WTC11 (cell line): ENCODE data around the gene TNIK. TPM values are rescaled to one million over a fixed set of nuclear protein-coding genes. Genes with fewer than 3 reads are reported as not detected.

ENCODE experiments used
- ATAC-seq: fragments of 200-7000 bp; cut with Tn5 transposase; 2 replicates; pipeline ENCODE4 v1.10.0; 2021; ENCODE audit warnings: mild to moderate bottlenecking, moderate library complexity
- CTCF ChIA-PET: fragments of 300-600 bp; sonication (Branson Sonifier 250); formaldehyde crosslinking; loops from one replicate; lab custom pipeline; 2021; ENCODE audit warnings: antibody characterized with exemption; lab: Charles Lee
- POLR2A ChIA-PET: fragments of 350-600 bp; sonication (Branson Sonifier 250); formaldehyde crosslinking; loops from one replicate; lab custom pipeline; 2021; ENCODE audit warnings: antibody characterized with exemption; lab: Charles Lee
- DNase-seq: peaks from one replicate; pipeline ENCODE4 v3.0.0; 2021; ENCODE audit warnings: low spot score
- H3K27ac Mint-ChIP-seq: 2 replicates; pipeline ENCODE4 v1.8.0; 2021; ENCODE audit warnings: mixed read lengths
- H3K27me3 Mint-ChIP-seq: 2 replicates; pipeline ENCODE4 v1.8.0; 2021; ENCODE audit warnings: low read depth, mild to moderate bottlenecking, moderate library complexity, mixed read lengths
- H3K36me3 Mint-ChIP-seq: 2 replicates; pipeline ENCODE4 v1.8.0; 2021; ENCODE audit warnings: mixed read lengths
- H3K4me1 Mint-ChIP-seq: 2 replicates; pipeline ENCODE4 v1.8.0; 2022; ENCODE audit warnings: mixed read lengths
- H3K4me3 Mint-ChIP-seq: 2 replicates; pipeline ENCODE4 v1.8.0; 2021; ENCODE audit warnings: mild to moderate bottlenecking, moderate library complexity, mixed read lengths
- H3K9me3 Mint-ChIP-seq: 2 replicates; pipeline ENCODE4 v1.8.0; 2021; ENCODE audit warnings: mixed read lengths
- NFATC4 ChIP-seq: fragments of 250-450 bp; sonication (Bioruptor Pico); IDR thresholded peaks from 2 replicates; pipeline ENCODE4 v1.9.0; 2021; ENCODE audit warnings: mild to moderate bottlenecking
- OVOL2 ChIP-seq: fragments of 250-450 bp; sonication (Bioruptor Pico); IDR thresholded peaks from 2 replicates; pipeline ENCODE4 v1.9.0; 2021; ENCODE audit warnings: mild to moderate bottlenecking, borderline replicate concordance
- SMAD3 ChIP-seq: sonication (generic); formaldehyde crosslinking; IDR thresholded peaks from 2 replicates; pipeline ENCODE4 v1.8.0; 2022; ENCODE audit warnings: missing genetic modification reagents, mild to moderate bottlenecking, borderline replicate concordance
- TCF7 ChIP-seq: sonication (generic); formaldehyde crosslinking; IDR thresholded peaks from 2 replicates; pipeline ENCODE4 v1.8.0; 2022; ENCODE audit warnings: mild to moderate bottlenecking, low read depth, missing genetic modification reagents, moderate library complexity
- ZNF416 ChIP-seq: fragments of 250-450 bp; sonication (Bioruptor Pico); IDR thresholded peaks from 2 replicates; pipeline ENCODE4 v1.9.0; 2021; ENCODE audit warnings: mild to moderate bottlenecking, inconsistent platforms
- total RNA-seq: library from RNA; stranded (reverse); gene quantifications from 3 replicates; pipeline ENCODE4 v1.2.3, GENCODE V29; 2021
- TF ChIP-seq, protein P1 (sequence below): sonication (generic); formaldehyde crosslinking; IDR thresholded peaks from 2 replicates; pipeline ENCODE4 v1.8.1; 2022; ENCODE audit warnings: mild to moderate bottlenecking, moderate library complexity, missing genetic modification reagents
- TF ChIP-seq, protein P2 (sequence below): sonication (generic); formaldehyde crosslinking; IDR thresholded peaks from 2 replicates; pipeline ENCODE4 v1.8.1; 2022; ENCODE audit warnings: low read depth, missing genetic modification reagents, borderline replicate concordance
- TF ChIP-seq, protein P3 (sequence below): sonication (generic); formaldehyde crosslinking; IDR thresholded peaks from 2 replicates; pipeline ENCODE4 v1.8.0; 2022; ENCODE audit warnings: mild to moderate bottlenecking, missing genetic modification reagents
- TF ChIP-seq, protein P4 (sequence below): fragments of 250-450 bp; sonication (Bioruptor Pico); conservative IDR thresholded peaks from 2 replicates; pipeline ENCODE4 v1.9.0; 2021; ENCODE audit warnings: mild to moderate bottlenecking
- TF ChIP-seq, protein P5 (sequence below): sonication (generic); formaldehyde crosslinking; IDR thresholded peaks from 2 replicates; pipeline ENCODE4 v1.8.0; 2023; ENCODE audit warnings: missing genetic modification reagents, mild to moderate bottlenecking, borderline replicate concordance
- TF ChIP-seq, protein P6 (sequence below): fragments of 250-450 bp; sonication (Bioruptor Pico); IDR thresholded peaks from 2 replicates; pipeline ENCODE4 v1.9.0; 2021; ENCODE audit warnings: mild to moderate bottlenecking
- TF ChIP-seq, protein P7 (sequence below): sonication (generic); formaldehyde crosslinking; IDR thresholded peaks from 2 replicates; pipeline ENCODE4 v1.8.1; 2023; ENCODE audit warnings: mild to moderate bottlenecking, moderate library complexity, missing genetic modification reagents
- TF ChIP-seq, protein P8 (sequence below): sonication (generic); formaldehyde crosslinking; IDR thresholded peaks from 2 replicates; pipeline ENCODE4 v1.8.0; 2023; ENCODE audit warnings: mild to moderate bottlenecking, missing genetic modification reagents
- TF ChIP-seq, protein P9 (sequence below): sonication (generic); formaldehyde crosslinking; IDR thresholded peaks from 2 replicates; pipeline ENCODE4 v1.8.1; 2023; ENCODE audit warnings: mild to moderate bottlenecking, missing genetic modification reagents, moderate library complexity
- TF ChIP-seq, protein P10 (sequence below): sonication (generic); formaldehyde crosslinking; IDR thresholded peaks from 2 replicates; pipeline ENCODE4 v1.8.0; 2022; ENCODE audit warnings: mild to moderate bottlenecking, missing genetic modification reagents

Gene TNIK
- total RNA-seq, 1 experiment from 2014 or later, result 50.3 TPM

DNA sequence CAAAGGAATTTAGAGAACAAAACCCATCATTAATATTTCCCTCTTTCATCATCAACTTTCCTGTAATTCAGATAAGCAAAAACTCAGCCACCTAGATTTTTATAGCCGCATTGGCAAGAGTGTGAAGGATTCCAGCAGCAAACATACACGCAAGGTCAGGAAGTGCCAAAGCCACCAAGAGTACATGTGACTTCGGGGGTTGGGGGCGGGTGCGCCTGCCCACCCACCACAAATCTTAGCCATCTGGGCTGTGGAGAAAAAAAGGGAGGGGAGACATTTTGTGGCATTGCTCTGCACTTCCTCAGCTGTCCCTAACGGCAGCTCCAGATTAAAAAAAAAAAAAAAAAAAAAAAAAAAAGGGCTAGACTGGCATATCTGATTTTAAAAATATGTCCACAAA, 148.4 kb downstream of the TNIK start:
- Mint-ChIP-seq H3K4me1 (peaks cover 50% of the 10 kb centered on the region), H3K27me3 (no peaks in the 10 kb centered on the region), H3K36me3 (no peaks in the 10 kb centered on the region; the same call in 1 of the 2 replicates), H3K27ac (peak overlapping the region; percentile 15; the same call in 1 of the 2 replicates), H3K4me3 (no peak overlapping the region), H3K9me3 (peaks cover 12% of the 10 kb centered on the region)
- DNase-seq, result no peak
- no peak for ATAC-seq
- ChIA-PET POLR2A (interaction anchor here (0.7 kb wide), 1 partner anchor 89 kb away, joined by 5 read pairs; no protein-coding TSS in a partner anchor), CTCF (no interaction called here)
- TF ChIP-seq, protein P1, sequence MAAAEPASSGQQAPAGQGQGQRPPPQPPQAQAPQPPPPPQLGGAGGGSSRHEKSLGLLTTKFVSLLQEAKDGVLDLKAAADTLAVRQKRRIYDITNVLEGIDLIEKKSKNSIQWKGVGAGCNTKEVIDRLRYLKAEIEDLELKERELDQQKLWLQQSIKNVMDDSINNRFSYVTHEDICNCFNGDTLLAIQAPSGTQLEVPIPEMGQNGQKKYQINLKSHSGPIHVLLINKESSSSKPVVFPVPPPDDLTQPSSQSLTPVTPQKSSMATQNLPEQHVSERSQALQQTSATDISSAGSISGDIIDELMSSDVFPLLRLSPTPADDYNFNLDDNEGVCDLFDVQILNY (CRISPR knock-in tag), result no peak
- TF ChIP-seq, protein P2, sequence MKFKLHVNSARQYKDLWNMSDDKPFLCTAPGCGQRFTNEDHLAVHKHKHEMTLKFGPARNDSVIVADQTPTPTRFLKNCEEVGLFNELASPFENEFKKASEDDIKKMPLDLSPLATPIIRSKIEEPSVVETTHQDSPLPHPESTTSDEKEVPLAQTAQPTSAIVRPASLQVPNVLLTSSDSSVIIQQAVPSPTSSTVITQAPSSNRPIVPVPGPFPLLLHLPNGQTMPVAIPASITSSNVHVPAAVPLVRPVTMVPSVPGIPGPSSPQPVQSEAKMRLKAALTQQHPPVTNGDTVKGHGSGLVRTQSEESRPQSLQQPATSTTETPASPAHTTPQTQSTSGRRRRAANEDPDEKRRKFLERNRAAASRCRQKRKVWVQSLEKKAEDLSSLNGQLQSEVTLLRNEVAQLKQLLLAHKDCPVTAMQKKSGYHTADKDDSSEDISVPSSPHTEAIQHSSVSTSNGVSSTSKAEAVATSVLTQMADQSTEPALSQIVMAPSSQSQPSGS (CRISPR knock-in tag), result no peak
- TF ChIP-seq, protein P3, sequence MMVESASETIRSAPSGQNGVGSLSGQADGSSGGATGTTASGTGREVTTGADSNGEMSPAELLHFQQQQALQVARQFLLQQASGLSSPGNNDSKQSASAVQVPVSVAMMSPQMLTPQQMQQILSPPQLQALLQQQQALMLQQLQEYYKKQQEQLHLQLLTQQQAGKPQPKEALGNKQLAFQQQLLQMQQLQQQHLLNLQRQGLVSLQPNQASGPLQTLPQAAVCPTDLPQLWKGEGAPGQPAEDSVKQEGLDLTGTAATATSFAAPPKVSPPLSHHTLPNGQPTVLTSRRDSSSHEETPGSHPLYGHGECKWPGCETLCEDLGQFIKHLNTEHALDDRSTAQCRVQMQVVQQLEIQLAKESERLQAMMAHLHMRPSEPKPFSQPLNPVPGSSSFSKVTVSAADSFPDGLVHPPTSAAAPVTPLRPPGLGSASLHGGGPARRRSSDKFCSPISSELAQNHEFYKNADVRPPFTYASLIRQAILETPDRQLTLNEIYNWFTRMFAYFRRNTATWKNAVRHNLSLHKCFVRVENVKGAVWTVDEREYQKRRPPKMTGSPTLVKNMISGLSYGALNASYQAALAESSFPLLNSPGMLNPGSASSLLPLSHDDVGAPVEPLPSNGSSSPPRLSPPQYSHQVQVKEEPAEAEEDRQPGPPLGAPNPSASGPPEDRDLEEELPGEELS (CRISPR knock-in tag), result no peak
- TF ChIP-seq OVOL2 (CRISPR knock-in tag) (no peak), SMAD3 (CRISPR knock-in tag) (no peak), ZNF416 (CRISPR knock-in tag) (no peak), TCF7 (CRISPR knock-in tag) (no peak), NFATC4 (CRISPR knock-in tag) (no peak)
- TF ChIP-seq, protein P4, sequence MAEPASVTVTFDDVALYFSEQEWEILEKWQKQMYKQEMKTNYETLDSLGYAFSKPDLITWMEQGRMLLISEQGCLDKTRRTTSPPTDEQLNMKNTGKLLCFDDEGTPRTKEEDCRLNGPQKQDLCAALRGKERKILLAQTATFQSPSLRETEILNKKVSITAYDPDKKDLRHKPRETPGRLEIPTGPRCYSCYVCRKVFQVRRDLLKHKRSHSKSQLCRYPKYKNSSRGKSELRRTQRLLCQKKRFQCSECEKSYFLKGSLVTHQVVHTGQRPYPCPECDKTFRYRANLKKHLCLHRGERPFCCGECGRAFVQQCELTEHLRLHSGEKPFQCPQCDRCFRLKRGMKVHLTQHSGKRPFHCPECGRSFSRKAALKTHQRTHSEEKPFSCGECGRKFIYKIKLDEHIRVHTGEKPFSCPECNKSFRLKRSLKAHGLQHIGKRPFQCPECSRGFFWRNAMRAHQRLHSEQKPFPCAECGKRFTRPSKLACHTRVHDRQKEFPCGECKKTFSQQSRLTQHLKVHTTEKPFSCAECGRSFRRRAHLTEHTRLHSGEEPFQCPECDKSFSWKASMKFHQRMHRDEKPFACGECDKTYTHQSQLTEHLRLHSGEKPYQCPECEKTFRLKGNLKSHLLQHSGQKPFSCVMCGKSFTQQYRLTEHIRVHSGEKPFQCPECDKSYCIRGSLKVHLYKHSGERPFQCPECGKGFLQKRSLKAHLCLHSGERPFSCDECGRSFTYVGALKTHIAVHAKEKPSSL (CRISPR knock-in tag), result no peak
- TF ChIP-seq, protein P5, sequence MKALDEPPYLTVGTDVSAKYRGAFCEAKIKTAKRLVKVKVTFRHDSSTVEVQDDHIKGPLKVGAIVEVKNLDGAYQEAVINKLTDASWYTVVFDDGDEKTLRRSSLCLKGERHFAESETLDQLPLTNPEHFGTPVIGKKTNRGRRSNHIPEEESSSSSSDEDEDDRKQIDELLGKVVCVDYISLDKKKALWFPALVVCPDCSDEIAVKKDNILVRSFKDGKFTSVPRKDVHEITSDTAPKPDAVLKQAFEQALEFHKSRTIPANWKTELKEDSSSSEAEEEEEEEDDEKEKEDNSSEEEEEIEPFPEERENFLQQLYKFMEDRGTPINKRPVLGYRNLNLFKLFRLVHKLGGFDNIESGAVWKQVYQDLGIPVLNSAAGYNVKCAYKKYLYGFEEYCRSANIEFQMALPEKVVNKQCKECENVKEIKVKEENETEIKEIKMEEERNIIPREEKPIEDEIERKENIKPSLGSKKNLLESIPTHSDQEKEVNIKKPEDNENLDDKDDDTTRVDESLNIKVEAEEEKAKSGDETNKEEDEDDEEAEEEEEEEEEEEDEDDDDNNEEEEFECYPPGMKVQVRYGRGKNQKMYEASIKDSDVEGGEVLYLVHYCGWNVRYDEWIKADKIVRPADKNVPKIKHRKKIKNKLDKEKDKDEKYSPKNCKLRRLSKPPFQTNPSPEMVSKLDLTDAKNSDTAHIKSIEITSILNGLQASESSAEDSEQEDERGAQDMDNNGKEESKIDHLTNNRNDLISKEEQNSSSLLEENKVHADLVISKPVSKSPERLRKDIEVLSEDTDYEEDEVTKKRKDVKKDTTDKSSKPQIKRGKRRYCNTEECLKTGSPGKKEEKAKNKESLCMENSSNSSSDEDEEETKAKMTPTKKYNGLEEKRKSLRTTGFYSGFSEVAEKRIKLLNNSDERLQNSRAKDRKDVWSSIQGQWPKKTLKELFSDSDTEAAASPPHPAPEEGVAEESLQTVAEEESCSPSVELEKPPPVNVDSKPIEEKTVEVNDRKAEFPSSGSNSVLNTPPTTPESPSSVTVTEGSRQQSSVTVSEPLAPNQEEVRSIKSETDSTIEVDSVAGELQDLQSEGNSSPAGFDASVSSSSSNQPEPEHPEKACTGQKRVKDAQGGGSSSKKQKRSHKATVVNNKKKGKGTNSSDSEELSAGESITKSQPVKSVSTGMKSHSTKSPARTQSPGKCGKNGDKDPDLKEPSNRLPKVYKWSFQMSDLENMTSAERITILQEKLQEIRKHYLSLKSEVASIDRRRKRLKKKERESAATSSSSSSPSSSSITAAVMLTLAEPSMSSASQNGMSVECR (CRISPR knock-in tag), result no peak
- TF ChIP-seq, protein P6, sequence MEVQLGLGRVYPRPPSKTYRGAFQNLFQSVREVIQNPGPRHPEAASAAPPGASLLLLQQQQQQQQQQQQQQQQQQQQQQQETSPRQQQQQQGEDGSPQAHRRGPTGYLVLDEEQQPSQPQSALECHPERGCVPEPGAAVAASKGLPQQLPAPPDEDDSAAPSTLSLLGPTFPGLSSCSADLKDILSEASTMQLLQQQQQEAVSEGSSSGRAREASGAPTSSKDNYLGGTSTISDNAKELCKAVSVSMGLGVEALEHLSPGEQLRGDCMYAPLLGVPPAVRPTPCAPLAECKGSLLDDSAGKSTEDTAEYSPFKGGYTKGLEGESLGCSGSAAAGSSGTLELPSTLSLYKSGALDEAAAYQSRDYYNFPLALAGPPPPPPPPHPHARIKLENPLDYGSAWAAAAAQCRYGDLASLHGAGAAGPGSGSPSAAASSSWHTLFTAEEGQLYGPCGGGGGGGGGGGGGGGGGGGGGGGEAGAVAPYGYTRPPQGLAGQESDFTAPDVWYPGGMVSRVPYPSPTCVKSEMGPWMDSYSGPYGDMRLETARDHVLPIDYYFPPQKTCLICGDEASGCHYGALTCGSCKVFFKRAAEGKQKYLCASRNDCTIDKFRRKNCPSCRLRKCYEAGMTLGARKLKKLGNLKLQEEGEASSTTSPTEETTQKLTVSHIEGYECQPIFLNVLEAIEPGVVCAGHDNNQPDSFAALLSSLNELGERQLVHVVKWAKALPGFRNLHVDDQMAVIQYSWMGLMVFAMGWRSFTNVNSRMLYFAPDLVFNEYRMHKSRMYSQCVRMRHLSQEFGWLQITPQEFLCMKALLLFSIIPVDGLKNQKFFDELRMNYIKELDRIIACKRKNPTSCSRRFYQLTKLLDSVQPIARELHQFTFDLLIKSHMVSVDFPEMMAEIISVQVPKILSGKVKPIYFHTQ (CRISPR knock-in tag), result no peak
- TF ChIP-seq, protein P7, sequence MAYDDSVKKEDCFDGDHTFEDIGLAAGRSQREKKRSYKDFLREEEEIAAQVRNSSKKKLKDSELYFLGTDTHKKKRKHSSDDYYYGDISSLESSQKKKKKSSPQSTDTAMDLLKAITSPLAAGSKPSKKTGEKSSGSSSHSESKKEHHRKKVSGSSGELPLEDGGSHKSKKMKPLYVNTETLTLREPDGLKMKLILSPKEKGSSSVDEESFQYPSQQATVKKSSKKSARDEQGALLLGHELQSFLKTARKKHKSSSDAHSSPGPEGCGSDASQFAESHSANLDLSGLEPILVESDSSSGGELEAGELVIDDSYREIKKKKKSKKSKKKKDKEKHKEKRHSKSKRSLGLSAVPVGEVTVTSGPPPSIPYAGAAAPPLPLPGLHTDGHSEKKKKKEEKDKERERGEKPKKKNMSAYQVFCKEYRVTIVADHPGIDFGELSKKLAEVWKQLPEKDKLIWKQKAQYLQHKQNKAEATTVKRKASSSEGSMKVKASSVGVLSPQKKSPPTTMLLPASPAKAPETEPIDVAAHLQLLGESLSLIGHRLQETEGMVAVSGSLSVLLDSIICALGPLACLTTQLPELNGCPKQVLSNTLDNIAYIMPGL (CRISPR knock-in tag), result no peak
- TF ChIP-seq, protein P8, sequence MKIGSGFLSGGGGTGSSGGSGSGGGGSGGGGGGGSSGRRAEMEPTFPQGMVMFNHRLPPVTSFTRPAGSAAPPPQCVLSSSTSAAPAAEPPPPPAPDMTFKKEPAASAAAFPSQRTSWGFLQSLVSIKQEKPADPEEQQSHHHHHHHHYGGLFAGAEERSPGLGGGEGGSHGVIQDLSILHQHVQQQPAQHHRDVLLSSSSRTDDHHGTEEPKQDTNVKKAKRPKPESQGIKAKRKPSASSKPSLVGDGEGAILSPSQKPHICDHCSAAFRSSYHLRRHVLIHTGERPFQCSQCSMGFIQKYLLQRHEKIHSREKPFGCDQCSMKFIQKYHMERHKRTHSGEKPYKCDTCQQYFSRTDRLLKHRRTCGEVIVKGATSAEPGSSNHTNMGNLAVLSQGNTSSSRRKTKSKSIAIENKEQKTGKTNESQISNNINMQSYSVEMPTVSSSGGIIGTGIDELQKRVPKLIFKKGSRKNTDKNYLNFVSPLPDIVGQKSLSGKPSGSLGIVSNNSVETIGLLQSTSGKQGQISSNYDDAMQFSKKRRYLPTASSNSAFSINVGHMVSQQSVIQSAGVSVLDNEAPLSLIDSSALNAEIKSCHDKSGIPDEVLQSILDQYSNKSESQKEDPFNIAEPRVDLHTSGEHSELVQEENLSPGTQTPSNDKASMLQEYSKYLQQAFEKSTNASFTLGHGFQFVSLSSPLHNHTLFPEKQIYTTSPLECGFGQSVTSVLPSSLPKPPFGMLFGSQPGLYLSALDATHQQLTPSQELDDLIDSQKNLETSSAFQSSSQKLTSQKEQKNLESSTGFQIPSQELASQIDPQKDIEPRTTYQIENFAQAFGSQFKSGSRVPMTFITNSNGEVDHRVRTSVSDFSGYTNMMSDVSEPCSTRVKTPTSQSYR, result no peak
- TF ChIP-seq, protein P9, sequence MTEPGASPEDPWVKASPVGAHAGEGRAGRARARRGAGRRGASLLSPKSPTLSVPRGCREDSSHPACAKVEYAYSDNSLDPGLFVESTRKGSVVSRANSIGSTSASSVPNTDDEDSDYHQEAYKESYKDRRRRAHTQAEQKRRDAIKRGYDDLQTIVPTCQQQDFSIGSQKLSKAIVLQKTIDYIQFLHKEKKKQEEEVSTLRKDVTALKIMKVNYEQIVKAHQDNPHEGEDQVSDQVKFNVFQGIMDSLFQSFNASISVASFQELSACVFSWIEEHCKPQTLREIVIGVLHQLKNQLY, result no peak
- TF ChIP-seq, protein P10, sequence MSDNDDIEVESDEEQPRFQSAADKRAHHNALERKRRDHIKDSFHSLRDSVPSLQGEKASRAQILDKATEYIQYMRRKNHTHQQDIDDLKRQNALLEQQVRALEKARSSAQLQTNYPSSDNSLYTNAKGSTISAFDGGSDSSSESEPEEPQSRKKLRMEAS (CRISPR knock-in tag), result no peak
